Chondrocyte (in vitro differentiated cells): ENCODE results near the gene C1QTNF9B. TPM values are rescaled to one million over a fixed set of nuclear protein-coding genes. Genes with fewer than 3 reads are reported as not detected.
"Not testable (repeated sequence)": the region's sequence is repeated elsewhere in the genome, so short reads cannot be mapped to it uniquely, and the experiment has no call there.

Experiments used
- DNase-seq: peaks from one replicate; pipeline ENCODE4 v3.0.0; 2021; ENCODE audit warnings: mixed read lengths, low spot score
- H3K27ac Mint-ChIP-seq: one replicate; pipeline ENCODE4 v1.8.0; 2021; ENCODE audit warnings: mild to moderate bottlenecking, moderate library complexity, mixed read lengths; ENCODE audit not compliant: unreplicated experiment
- H3K27me3 Mint-ChIP-seq: 2 replicates; pipeline ENCODE4 v1.8.0; 2021; ENCODE audit warnings: low read depth, mixed read lengths
- H3K36me3 Mint-ChIP-seq: 2 replicates; pipeline ENCODE4 v1.8.0; 2021; ENCODE audit warnings: low read depth, mixed read lengths
- H3K4me1 Mint-ChIP-seq: 2 replicates; pipeline ENCODE4 v1.8.0; 2021; ENCODE audit warnings: low read depth, mild to moderate bottlenecking, mixed read lengths
- H3K4me3 Mint-ChIP-seq: one replicate; pipeline ENCODE4 v1.8.0; 2021; ENCODE audit warnings: mild to moderate bottlenecking, moderate library complexity, mixed read lengths; ENCODE audit not compliant: unreplicated experiment
- H3K9me3 Mint-ChIP-seq: 2 replicates; pipeline ENCODE4 v1.8.0; 2021; ENCODE audit warnings: low read depth, mixed read lengths
- long read RNA-seq: library from polyadenylated mRNA; stranded (forward); transcript quantifications from one replicate; pipeline ENCODE4 v2.0.0, GENCODE V29; 2021
- total RNA-seq: library from RNA; stranded (reverse); gene quantifications from 3 replicates; pipeline ENCODE4 v1.2.1, GENCODE V29; 2021
- TF ChIP-seq, protein P1 (sequence below): fragments of 200-600 bp; sonication (generic); IDR thresholded peaks from 2 replicates; pipeline ENCODE4 v1.5.0; 2021; ENCODE audit warnings: antibody characterized with exemption, mild to moderate bottlenecking, moderate library complexity

C1QTNF9B gene
- total RNA-seq, result not detected in 3 replicates
- long read RNA-seq, result 0 reads

DNA sequence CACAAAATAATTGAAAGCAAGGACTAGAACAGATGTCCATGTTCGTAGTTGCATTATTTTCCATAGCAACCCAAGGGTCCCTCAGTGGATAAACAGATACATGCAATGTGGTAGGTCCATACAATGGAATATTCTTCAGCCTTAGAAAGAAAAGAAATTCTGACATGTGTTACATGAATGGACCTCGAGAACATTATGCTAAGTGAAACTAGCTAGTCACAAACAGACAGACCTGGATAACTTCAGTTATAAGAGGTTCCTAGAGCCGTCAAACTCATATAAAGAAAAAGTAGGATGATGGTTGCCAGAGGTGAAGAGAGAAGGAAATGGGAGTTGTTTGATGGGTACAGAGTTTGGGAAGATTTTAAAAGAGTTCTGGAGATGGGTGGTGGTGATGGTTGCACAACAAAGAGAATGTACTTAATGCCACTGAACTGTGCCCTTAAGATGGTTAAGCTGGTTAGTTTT lies at the start of gene C1QTNF9B:
TSS of gene C1QTNF9B (minus strand) at position 51 of the 468 bp plus-strand sequence.
- not testable (repeated sequence) for H3K9me3 Mint-ChIP-seq, H3K4me3 Mint-ChIP-seq, DNase-seq, H3K36me3 Mint-ChIP-seq, H3K27me3 Mint-ChIP-seq, H3K27ac Mint-ChIP-seq
- peaks cover 19% of the 10 kb centered on the region for H3K4me1 Mint-ChIP-seq

DNA sequence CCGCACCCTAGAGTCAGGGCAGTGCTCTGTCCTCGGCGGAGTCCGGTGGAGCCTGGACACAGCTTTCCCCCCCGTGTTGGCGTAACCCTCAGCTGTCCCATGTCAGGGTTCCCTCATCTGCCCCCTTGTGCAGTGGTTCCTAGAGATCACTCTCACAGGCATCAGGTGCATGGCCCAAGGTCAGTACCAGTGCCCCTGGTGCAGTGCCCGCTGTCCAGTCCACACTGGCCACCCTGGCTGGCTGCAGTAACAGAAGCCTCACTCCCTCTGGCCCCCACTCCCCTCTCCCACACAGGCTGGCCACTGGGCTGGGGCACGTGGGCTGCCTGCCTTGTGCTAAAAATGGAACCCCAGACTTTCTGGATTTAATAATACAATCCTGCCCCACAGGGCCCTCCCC lies 49.6 kb upstream of the C1QTNF9B start:
- Mint-ChIP-seq H3K27ac (no peak overlapping the region), H3K36me3 (no peaks in the 10 kb centered on the region), H3K4me3 (no peak overlapping the region), H3K4me1 (no peaks in the 10 kb centered on the region), H3K27me3 (no peaks in the 10 kb centered on the region), H3K9me3 (no peaks in the 10 kb centered on the region)
- DNase-seq, result no peak
- TF ChIP-seq, protein P1, sequence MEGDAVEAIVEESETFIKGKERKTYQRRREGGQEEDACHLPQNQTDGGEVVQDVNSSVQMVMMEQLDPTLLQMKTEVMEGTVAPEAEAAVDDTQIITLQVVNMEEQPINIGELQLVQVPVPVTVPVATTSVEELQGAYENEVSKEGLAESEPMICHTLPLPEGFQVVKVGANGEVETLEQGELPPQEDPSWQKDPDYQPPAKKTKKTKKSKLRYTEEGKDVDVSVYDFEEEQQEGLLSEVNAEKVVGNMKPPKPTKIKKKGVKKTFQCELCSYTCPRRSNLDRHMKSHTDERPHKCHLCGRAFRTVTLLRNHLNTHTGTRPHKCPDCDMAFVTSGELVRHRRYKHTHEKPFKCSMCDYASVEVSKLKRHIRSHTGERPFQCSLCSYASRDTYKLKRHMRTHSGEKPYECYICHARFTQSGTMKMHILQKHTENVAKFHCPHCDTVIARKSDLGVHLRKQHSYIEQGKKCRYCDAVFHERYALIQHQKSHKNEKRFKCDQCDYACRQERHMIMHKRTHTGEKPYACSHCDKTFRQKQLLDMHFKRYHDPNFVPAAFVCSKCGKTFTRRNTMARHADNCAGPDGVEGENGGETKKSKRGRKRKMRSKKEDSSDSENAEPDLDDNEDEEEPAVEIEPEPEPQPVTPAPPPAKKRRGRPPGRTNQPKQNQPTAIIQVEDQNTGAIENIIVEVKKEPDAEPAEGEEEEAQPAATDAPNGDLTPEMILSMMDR, result no peak

DNA sequence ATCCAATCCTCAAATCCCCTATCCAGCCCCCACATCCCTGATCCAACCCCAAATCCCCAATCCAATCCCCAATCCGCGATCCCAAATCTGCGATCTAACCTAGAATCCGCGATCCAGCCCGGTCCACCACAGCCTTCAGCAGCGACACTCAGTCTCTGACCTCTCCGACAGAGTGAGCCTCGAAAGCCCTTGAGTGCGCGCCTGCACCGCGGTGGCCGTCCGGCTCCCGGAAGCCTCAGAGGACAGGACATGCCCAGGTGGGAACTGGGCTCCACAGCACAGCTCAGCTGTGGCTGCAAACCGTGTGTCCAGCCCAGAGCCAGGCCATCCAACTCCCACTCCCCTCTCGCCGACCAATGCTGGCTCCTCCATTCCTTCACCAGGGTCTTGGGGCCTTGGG lies 48.8 kb upstream of the C1QTNF9B start:
- TF ChIP-seq, protein P1, result no peak
- Mint-ChIP-seq H3K36me3 (no peaks in the 10 kb centered on the region), H3K9me3 (no peaks in the 10 kb centered on the region), H3K27me3 (no peaks in the 10 kb centered on the region), H3K4me1 (no peaks in the 10 kb centered on the region), H3K27ac (no peak overlapping the region), H3K4me3 (no peak overlapping the region)
- DNase-seq, result no peak

DNA sequence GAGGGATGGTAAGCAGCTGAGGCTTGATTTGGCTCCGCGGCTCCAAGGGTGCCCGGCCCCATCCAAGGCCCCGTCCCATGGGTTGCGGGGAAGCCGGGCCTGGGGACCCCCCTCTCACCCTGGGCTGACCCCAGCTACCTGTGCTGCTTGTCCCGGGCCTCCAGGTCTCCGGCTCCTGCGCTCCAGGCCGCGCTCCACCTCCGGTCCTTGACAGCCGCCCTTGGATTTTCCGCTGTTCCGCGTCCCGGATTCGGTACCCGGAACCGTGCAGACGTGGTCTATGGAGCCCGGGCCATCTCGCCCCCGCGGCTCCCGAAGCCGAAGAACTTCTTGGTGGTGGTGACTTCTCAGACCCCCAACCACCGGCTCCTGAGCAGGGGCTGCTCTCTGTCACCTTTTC lies 48.3 kb upstream of the C1QTNF9B start:
- no peak overlapping the region for H3K27ac Mint-ChIP-seq
- no peaks in the 10 kb centered on the region for H3K4me1 Mint-ChIP-seq
- H3K27me3 Mint-ChIP-seq, result no peaks in the 10 kb centered on the region
- H3K36me3 Mint-ChIP-seq, result no peaks in the 10 kb centered on the region
- peak; percentile 92 for DNase-seq
- TF ChIP-seq, protein P1, result no peak
- H3K4me3 Mint-ChIP-seq, result no peak overlapping the region
- no peaks in the 10 kb centered on the region for H3K9me3 Mint-ChIP-seq

DNA sequence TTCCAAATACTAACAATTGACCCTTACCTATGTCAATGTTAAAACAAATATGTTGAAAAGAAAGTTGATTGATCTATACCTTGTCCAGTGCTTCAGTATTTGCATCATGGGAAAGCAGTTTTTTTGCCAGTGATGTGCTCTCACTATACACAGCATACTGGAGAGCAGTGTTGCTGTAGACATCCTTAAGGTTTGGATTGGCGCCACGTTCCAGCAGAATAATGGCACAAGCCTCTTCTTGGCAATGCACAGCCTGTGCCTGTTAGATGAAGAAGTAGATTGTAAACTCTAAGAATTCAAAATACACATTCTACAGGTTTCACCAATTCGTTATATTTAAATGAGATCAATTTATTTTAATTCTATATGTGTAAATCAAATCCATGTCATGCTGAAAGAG lies 43.9 kb upstream of the C1QTNF9B start:
- TF ChIP-seq, protein P1, result no peak
- Mint-ChIP-seq H3K36me3 (peaks cover 6% of the 10 kb centered on the region), H3K27me3 (peaks cover 2% of the 10 kb centered on the region), H3K4me3 (no peak overlapping the region), H3K27ac (no peak overlapping the region), H3K9me3 (peaks cover 20% of the 10 kb centered on the region), H3K4me1 (no peaks in the 10 kb centered on the region)
- no peak for DNase-seq

DNA sequence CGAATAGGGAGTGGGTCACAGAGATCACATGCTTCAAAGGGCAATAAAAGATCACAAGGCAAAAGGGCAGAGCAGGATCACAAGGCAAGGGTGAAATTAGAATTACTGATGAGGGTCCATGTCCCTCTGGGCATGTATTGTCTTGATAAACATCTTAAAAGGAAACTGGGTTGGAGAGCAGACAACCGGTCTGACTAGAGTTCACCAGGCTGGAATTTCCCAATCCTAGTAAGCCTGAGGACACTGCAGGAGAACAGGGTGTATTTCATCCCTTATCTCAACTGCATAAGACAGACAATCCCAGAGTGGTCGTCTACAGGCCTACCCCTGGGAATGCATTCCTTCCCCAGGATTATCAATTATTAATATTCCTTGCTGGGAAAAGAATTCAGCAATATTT lies 42.4 kb upstream of the C1QTNF9B start:
- H3K4me1 Mint-ChIP-seq, DNase-seq, H3K27me3 Mint-ChIP-seq, H3K4me3 Mint-ChIP-seq, H3K27ac Mint-ChIP-seq, H3K36me3 Mint-ChIP-seq: not testable (repeated sequence)
- peaks cover 20% of the 10 kb centered on the region for H3K9me3 Mint-ChIP-seq
